PFSK-1 (cell line): ENCODE measurements around the gene SLC1A5.

ENCODE experiments used
- FOXP2 ChIP-seq: optimal IDR thresholded peaks from 2 replicates; pipeline ENCODE3; 2011; ENCODE audit warnings: borderline replicate concordance, control low read depth, inconsistent platforms; ENCODE audit not compliant: insufficient read depth; ENCODE audit errors: extremely low read length, extremely low read depth
- POLR2AphosphoS5 ChIP-seq: IDR thresholded peaks from 2 replicates; pipeline ENCODE4 v1.6.1; 2012; ENCODE audit warnings: low read depth, mild to moderate bottlenecking, control low read depth, low read length, moderate library complexity
- REST ChIP-seq, 2 experiments: IDR thresholded peaks; 2 replicates each; pipeline versions ENCODE4 v1.6.1 to v1.8.0; 2011 to 2012; ENCODE audit warnings: low read depth in 2 of 2, low read length in 2 of 2, control low read depth in 1 of 2, inconsistent platforms in 1 of 2, mild to moderate bottlenecking in 1 of 2, moderate library complexity in 1 of 2; ENCODE audit not compliant: insufficient read depth in 1 of 2
- SIN3A ChIP-seq: IDR thresholded peaks from 2 replicates; pipeline ENCODE4 v1.6.1; 2012; ENCODE audit warnings: mild to moderate bottlenecking, low read length, moderate library complexity, borderline replicate concordance; ENCODE audit not compliant: insufficient read depth
- TAF1 ChIP-seq: IDR thresholded peaks from 2 replicates; pipeline ENCODE4 v1.6.1; 2012; ENCODE audit warnings: low read length, control low read depth, borderline replicate concordance; ENCODE audit not compliant: insufficient read depth

The SLC1A5 gene

DNA sequence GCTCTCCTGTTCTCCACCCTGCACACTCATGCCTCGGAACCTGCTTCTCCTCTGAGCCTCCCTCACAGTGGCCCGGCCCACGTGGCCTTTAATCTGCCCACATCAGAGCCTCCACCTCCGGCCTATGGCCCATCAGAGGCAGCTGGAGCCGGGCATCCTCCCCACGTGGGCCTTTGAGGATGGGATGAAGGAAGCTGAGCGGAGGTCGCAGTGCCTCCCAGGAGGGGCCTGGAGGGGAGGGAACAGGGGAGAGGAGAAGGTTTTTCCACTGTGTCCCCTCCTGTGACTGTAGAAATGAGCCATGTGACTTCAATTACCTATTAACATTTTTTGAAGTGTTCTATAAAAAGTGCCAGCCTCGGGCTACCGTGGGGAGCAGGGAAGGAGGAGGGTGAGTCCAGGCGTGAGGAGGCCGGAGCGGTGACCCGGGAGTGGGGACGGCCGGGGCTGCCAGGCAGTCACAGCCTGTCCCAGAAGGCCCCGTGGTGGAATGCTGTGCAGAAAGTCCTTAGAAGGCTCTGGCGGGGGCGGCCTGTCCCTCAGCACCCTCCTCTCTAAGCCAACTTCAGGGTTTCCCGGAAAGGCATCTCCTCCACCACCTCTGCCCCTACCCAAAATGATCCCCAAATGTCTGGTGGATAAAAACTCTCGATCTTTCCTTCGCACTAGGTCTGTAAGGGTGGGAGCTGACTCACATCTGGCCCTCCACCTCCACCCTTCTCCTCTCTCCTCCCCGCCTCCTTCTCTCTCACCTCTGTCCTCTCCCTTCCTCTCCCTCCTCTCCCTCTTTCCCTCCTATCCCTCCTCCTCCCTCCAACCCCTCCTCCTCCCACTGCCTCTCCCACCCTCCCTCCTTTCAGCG, 24.8 kb upstream of the SLC1A5 start:
- TF ChIP-seq SIN3A, result no peak
- no peak for TF ChIP-seq FOXP2
- TF ChIP-seq POLR2AphosphoS5, result no peak
- no peak for TF ChIP-seq REST (IDR thresholded peaks at IDR 0.05; ENCODE audit: insufficient read depth in 1 of 2, low read depth in 2 of 2, low read length in 2 of 2)
- TF ChIP-seq TAF1, result no peak

DNA sequence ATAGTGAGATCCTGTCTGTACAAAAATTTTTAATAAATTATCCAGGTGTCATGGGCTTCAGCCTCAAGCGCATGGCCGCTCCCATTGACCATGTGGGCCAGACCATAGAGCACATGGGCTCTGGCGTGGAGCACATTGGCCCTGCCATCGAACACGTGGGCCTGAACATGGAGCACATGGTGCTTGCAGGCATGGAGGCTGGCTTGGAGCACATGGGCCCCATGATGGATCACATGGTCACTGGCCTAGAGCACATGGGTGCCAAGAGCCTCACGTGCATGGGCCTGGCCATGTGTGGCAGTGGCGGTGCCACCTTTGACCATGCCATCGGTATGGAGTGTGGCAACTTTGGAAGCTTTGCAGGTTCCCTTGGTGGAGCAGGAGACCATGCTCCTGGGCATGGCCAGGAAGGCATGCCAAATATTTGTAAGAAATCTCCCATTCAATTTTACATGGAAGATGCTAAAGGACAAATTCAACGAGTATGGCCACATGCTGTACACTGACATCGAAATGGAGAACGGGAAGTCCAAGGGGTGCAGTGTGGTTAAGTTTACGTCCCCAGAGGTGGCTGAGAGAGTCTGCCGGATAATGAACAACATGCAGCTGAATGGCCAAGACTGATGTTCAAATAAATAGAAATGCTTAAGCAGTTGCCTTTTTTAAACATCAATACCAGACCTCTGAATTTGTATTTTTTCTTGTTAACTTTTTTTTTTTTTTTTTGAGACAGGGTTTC, 21.3 kb upstream of the SLC1A5 start:
- TF ChIP-seq SIN3A, result no peak
- no peak for TF ChIP-seq TAF1
- no peak for TF ChIP-seq REST (IDR thresholded peaks at IDR 0.05; ENCODE audit: insufficient read depth in 1 of 2, low read depth in 2 of 2, low read length in 2 of 2)
- TF ChIP-seq FOXP2, result no peak
- no peak for TF ChIP-seq POLR2AphosphoS5

DNA sequence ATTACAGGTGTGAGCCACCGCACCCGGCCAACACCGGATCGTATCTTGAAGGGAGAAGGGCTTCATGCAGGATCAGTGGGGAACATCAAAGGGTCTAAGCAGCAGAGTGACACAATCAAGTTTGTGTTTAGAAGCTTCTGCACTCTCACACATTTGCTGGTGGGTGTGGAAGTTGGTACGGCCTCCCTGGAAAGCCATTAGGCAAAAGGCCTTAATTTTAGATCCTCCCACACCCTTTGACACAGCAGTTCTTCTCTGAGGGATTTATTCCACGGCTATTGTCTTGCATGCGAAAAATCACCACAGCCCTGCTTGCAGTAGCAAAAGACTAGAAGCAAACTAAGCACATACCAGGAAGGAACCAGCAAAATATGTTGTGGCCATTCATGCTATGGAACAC, 18.3 kb upstream of the SLC1A5 start:
- TF ChIP-seq SIN3A (no peak), TAF1 (no peak), FOXP2 (no peak), REST (IDR thresholded peaks at IDR 0.05; ENCODE audit: insufficient read depth in 1 of 2, low read depth in 2 of 2, low read length in 2 of 2) (no peak), POLR2AphosphoS5 (no peak)

GRCh38 chr19:46803555-46803954, 15.2 kb upstream of the SLC1A5 start:
- TF ChIP-seq SIN3A (no peak), FOXP2 (no peak), POLR2AphosphoS5 (no peak), REST (IDR thresholded peaks at IDR 0.05; ENCODE audit: insufficient read depth in 1 of 2, low read depth in 2 of 2, low read length in 2 of 2) (no peak)
